ENCODE data around the gene HMGN4. TPM values are rescaled to one million over a fixed set of nuclear protein-coding genes. Genes with fewer than 3 reads are reported as not detected.

Gene HMGN4
- total RNA-seq, 1 donor from 2014 or later, result 74.5 TPM

DNA sequence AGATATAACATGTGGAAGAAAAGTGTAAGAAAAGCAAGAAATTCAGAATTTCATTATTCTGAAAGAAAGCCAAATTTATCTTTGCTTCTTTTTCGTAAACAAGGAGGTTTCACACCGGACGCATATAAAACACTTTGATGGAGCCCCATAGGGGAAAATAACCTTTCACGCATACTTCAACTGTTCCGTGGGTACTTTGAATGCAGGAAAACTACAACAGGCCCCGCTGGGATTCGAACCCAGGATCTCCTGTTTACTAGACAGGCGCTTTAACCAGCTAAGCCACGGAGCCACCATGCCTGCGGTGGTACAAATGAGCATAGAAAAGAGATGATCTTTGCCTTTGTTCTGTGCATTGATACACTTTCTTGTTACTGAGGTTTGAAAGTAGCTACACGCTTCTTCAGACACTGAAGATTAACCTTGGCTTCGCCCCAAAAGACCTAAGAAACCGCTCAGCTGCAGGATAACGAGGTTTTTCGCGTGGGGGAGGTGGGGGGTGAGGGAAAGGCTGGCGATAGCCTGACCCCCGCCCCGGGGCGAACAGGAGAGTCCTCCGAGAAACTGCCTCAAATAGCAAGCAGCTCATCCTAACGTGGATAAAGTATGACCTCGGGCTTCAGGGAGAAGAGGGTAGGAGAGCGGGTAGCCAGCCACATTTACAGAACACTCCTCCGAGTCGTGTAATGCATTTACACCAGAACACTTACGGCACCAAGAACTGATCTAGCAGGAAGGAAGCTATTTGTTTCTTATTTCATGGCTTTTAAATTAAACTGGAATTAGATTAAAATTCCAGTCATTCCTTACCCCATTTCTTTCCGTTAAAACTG is 5.3 kb upstream of the HMGN4 start:
- ChIA-PET POLR2A (interaction anchor here (0.6 to 4.1 kb wide), 23 partner anchors 12 to 614 kb away, joined by 3 to 39 read pairs (median 5); partner anchors contain the start of gene BTN2A2), CTCF (interaction anchor here (1.0 to 1.5 kb wide), 4 partner anchors 12 to 260 kb away, joined by 3 to 9 read pairs (median 6); a partner anchor contains a TSS)
- H3K27me3 Mint-ChIP-seq, result peaks cover 8% of the 10 kb centered on the region
- intact Hi-C loops (cut with micrococcal nuclease), result loop anchor here (1.0 to 10.0 kb wide), 3 partner anchors 12 to 508 kb away; partner anchors contain the start of gene BTN2A1
- peaks cover 15% of the 10 kb centered on the region for H3K36me3 Mint-ChIP-seq (ENCODE audit: low read depth)
- DNase-seq, result peak; percentile 73
- H3K27ac Mint-ChIP-seq, result peak overlapping the region; percentile 91
- TF ChIP-seq, protein P1, sequence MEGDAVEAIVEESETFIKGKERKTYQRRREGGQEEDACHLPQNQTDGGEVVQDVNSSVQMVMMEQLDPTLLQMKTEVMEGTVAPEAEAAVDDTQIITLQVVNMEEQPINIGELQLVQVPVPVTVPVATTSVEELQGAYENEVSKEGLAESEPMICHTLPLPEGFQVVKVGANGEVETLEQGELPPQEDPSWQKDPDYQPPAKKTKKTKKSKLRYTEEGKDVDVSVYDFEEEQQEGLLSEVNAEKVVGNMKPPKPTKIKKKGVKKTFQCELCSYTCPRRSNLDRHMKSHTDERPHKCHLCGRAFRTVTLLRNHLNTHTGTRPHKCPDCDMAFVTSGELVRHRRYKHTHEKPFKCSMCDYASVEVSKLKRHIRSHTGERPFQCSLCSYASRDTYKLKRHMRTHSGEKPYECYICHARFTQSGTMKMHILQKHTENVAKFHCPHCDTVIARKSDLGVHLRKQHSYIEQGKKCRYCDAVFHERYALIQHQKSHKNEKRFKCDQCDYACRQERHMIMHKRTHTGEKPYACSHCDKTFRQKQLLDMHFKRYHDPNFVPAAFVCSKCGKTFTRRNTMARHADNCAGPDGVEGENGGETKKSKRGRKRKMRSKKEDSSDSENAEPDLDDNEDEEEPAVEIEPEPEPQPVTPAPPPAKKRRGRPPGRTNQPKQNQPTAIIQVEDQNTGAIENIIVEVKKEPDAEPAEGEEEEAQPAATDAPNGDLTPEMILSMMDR (IDR thresholded peaks at IDR 0.05), result no peak
- peaks cover 47% of the 10 kb centered on the region for H3K4me1 Mint-ChIP-seq
- H3K4me3 Mint-ChIP-seq, result peak overlapping the region; percentile 92
- ATAC-seq (ENCODE audit: low read depth), result peak; percentile 38
- no peaks in the 10 kb centered on the region for H3K9me3 Mint-ChIP-seq

DNA sequence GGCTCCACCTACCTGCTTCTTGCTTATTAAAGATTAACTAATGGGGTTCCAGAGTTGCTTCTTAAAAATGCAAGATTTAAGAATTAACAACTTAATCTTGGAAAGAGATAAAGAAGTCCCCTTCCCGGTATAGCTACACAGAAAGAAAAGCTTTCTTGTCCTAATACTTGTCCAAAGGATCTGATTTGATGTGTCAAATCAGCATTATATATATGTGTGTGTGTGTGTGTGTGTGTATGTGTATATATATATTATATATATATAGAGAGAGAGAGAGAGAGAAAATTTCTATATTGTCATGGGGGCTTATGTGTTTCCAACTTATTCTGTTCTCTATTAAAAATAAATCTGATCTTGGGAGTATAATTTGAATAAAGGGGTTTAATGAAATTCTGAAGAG is 4.6 kb upstream of the HMGN4 start:
- POLR2A ChIA-PET, result interaction anchor here (0.6 to 4.1 kb wide), 22 partner anchors 12 to 614 kb away, joined by 3 to 39 read pairs (median 5); partner anchors contain the start of gene BTN2A2
- TF ChIP-seq, protein P1 (IDR thresholded peaks at IDR 0.05), result no peak
- no peak for DNase-seq
- H3K27me3 Mint-ChIP-seq, result peaks cover 9% of the 10 kb centered on the region
- peaks cover 21% of the 10 kb centered on the region for H3K36me3 Mint-ChIP-seq (ENCODE audit: low read depth)
- CTCF ChIA-PET, result interaction anchor here (1.0 to 1.5 kb wide), 4 partner anchors 13 to 260 kb away, joined by 3 to 9 read pairs (median 6); a partner anchor contains a TSS
- peaks cover 50% of the 10 kb centered on the region for H3K4me1 Mint-ChIP-seq
- H3K4me3 Mint-ChIP-seq, result peak overlapping the region; percentile 92
- intact Hi-C loops (cut with micrococcal nuclease), result loop anchor here (2.0 to 10.0 kb wide), 2 partner anchors 77 to 509 kb away; partner anchors contain the start of gene BTN2A1
- no peaks in the 10 kb centered on the region for H3K9me3 Mint-ChIP-seq
- no peak for ATAC-seq (ENCODE audit: low read depth)
- peak overlapping the region; percentile 91 for H3K27ac Mint-ChIP-seq

DNA sequence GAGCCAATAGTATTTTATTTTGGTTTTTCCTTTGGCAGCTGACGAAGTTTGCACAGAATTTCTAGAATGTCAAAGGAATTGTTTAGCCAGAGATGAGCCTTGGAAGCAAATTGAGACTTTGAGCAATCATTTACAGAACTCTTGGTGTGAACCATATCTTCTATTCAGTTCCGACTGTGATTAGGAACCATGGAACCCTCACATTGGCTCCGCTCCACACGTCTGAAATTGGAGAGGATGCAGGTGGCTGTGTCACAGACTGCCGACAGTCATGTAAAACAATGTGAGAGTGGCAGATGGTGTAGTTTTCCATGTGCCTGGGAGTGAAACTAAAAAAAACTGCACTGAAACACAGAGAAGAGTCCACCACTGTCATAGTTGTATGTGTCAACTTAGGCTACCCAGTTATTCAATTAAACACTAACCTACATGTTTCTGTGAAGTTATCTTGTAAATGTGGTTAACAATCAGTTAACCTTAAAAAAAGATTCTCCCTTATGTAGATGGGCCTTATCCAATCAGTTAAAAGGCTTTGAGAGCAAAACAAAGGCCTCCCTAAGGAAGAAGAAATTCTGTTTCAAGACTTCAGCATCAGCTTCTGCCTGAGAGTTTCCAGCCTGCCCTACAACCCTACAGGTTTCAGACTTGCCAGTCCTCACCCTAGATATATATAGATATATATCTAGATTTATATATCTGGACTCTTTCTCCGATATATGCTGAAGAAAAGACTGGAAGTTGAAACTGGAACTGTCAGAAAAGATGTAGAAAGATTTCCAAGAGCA is 3.3 kb upstream of the HMGN4 start:
- Mint-ChIP-seq H3K27me3 (peaks cover 9% of the 10 kb centered on the region), H3K27ac (no peak overlapping the region), H3K4me1 (peaks cover 60% of the 10 kb centered on the region), H3K36me3 (ENCODE audit: low read depth) (peaks cover 30% of the 10 kb centered on the region), H3K4me3 (no peak overlapping the region), H3K9me3 (no peaks in the 10 kb centered on the region)
- ATAC-seq (ENCODE audit: low read depth), result no peak
- TF ChIP-seq, protein P1 (IDR thresholded peaks at IDR 0.05), result no peak
- DNase-seq, result no peak
- POLR2A ChIA-PET, result no interaction called here
- intact Hi-C loops (cut with micrococcal nuclease), result loop anchor here (5.0 to 10.0 kb wide), 3 partner anchors 510 to 1217 kb away; partner anchors contain the start of gene ZNF391
- CTCF ChIA-PET, result interaction anchor here (1.3 kb wide), 1 partner anchor 11 kb away, joined by 3 read pairs; no protein-coding TSS in a partner anchor

DNA sequence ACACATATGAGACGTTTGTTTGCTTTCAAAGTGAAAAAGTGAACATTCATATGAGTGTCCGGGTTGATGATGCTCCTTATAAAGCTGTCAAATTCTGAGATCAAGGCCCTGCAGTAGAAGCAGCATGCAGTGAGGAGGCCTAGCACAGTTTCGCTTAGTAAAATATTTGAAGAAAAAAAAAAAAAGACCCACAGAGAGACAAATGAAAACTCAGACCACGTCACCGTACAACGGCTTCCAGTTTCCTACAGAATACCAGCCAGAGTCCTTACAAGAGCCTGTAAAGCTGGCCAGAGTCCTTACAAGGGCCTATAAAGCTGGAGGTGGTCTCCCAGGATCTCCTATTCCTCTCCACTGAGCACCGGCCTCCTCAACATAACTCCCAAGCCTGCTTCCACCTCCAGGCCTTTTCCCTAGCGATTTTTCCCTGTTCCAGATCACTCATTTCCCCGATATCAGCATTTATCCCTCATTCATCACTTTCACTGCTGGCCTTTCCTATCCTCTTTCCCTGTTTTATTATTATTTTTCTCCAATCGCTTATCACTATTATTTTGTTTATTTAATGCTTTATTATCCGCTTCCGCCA is 1.5 kb upstream of the HMGN4 start:
- TF ChIP-seq, protein P1 (IDR thresholded peaks at IDR 0.05), result no peak
- ChIA-PET POLR2A (interaction anchor here (0.6 to 3.5 kb wide), 34 partner anchors 11 to 610 kb away, joined by 3 to 74 read pairs (median 8); partner anchors contain the start of genes BTN2A1 and BTN3A1), CTCF (interaction anchor here (1.6 to 2.3 kb wide), 2 partner anchors 15 to 17 kb away, joined by 8 to 10 read pairs; no protein-coding TSS in a partner anchor)
- Mint-ChIP-seq H3K27me3 (peaks cover 9% of the 10 kb centered on the region), H3K4me1 (peaks cover 70% of the 10 kb centered on the region), H3K27ac (peak overlapping the region; percentile 97), H3K4me3 (peak overlapping the region; percentile 98), H3K9me3 (no peaks in the 10 kb centered on the region), H3K36me3 (ENCODE audit: low read depth) (peaks cover 42% of the 10 kb centered on the region)
- intact Hi-C loops (cut with micrococcal nuclease), result loop anchor here (1.0 to 10.0 kb wide), 12 partner anchors 15 to 1216 kb away; partner anchors contain the start of genes BTN2A2, BTN3A2 and ZNF391
- no peak for DNase-seq
- ATAC-seq (ENCODE audit: low read depth), result no peak

Data from activated B cell treated with CpG ODN at 0.5 μM for 24 hours (primary cell).